GM12873 (cell line): ENCODE results near the gene ABI2.

Experiments used
- TF ChIP-seq, protein P1 (sequence below): IDR thresholded peaks from 2 replicates; pipeline ENCODE4 v1.5.1; 2012; ENCODE audit warnings: low read depth, mild to moderate bottlenecking, moderate library complexity, low read length, control low read depth; ENCODE audit not compliant: insufficient read depth; ENCODE audit errors: missing control alignments

ABI2 gene

DNA sequence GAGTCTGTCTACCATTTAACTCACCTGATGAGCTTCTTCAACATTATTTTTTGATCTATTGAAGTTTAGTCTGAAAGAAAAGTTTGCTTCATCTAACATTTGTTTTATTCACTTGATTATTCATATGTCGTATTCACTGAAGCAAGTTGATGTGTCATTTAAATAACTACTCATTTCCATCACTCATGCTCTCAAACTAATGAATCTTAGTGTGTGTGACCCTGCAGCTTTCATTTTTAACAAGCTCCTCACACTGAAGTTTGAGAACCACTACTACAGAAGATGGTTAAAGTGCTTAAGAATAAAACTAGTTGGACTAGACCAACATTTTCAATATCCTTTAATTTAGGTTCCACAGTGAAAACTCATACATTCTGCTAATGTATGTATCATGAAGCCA is 1.8 kb upstream of the ABI2 start:
- TF ChIP-seq, protein P1, sequence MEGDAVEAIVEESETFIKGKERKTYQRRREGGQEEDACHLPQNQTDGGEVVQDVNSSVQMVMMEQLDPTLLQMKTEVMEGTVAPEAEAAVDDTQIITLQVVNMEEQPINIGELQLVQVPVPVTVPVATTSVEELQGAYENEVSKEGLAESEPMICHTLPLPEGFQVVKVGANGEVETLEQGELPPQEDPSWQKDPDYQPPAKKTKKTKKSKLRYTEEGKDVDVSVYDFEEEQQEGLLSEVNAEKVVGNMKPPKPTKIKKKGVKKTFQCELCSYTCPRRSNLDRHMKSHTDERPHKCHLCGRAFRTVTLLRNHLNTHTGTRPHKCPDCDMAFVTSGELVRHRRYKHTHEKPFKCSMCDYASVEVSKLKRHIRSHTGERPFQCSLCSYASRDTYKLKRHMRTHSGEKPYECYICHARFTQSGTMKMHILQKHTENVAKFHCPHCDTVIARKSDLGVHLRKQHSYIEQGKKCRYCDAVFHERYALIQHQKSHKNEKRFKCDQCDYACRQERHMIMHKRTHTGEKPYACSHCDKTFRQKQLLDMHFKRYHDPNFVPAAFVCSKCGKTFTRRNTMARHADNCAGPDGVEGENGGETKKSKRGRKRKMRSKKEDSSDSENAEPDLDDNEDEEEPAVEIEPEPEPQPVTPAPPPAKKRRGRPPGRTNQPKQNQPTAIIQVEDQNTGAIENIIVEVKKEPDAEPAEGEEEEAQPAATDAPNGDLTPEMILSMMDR = no peak

DNA sequence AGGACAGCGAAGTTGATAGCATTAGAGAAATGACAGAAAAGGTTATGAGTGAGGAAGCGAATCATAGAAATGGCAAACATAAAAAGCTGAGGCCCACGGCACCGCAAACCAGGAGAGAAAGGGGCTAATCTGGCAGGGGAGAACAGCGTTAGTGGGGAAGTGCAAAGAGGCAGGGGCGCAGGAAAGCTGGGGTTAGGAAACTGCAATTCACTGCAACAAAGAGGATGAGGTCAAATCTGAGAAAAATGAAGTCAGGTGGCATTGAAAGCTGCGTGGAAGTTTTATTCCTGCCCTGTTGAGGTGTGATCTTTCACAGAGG is 653 bp upstream of the ABI2 start:
- TF ChIP-seq, protein P1 = no peak

DNA sequence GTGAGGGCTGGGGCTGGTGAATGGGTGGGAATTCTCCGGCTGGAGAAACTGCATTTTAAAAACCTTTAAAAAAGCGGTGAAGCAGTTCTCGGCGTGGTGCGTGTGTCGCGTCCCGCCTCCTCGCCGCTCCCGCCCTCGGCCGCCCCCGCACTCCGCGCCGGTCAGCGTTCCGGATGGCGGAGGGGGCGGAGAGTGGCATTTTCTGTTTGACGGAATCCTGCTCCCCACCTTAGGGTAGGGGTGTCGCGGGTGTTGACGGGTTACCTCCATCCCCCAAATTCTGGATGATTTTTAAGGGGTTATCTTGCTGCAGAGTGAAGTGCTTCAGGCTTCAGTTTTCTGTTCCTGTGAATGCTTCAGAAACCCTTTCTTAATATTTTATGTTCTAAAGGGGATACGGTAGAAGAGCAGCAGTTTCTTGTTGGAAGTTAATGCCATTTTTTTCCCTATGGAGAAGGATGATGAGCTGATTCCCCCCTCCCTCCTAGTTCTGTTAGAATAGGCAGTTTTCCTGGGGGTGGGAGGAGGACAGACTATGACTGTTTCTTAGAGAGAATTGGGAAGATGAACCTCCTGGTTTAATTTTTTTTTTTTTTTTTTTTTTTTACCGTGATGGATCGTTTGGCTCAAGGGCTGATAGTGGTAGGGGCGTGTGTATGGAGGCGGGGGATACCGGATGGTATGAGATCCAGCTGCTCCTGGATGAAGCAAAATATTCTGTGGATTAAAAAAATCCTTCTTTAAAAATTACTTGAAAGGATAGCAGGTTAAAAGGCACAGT is 756 bp downstream of the ABI2 start:
- TF ChIP-seq, protein P1 = no peak

DNA sequence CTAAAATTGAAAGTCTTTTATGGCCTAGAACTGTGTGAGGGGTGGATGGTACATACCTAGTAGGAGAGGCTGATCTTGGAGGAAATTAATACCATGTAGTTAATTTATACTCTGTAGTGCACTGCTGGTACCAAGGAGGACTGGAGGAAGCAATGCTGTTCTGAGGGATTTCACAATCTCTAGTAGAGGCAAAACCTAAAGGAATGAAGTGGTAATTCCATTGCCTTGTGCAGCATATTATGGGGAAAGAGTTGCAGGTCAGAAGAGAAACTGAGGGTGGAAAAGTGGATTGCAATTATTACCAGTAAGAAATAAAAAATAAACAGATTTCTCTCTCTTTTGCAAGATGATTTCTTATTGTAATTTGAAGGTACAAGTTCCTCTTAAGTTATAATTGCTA is 2.2 kb downstream of the ABI2 start:
- TF ChIP-seq, protein P1 = no peak

DNA sequence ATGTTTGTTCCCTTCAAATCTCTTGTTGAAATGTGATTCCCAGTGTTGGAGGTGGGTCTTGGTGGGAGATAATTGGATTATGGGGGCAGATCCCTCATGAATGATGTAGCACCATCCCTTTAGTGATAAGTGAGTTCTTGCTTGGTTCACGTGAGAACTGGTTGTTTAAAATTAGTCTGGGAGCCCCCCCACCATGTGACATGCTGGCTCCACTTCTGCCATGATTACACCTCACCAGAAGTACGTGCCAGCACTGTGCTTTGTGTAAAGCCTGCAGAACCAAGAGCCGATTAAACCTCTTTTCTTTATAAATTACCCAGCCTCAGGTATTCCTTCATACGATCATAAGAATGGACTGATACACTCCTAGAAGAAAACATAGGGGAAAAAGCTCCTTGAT is 10.1 kb downstream of the ABI2 start:
- TF ChIP-seq, protein P1 = no peak

DNA sequence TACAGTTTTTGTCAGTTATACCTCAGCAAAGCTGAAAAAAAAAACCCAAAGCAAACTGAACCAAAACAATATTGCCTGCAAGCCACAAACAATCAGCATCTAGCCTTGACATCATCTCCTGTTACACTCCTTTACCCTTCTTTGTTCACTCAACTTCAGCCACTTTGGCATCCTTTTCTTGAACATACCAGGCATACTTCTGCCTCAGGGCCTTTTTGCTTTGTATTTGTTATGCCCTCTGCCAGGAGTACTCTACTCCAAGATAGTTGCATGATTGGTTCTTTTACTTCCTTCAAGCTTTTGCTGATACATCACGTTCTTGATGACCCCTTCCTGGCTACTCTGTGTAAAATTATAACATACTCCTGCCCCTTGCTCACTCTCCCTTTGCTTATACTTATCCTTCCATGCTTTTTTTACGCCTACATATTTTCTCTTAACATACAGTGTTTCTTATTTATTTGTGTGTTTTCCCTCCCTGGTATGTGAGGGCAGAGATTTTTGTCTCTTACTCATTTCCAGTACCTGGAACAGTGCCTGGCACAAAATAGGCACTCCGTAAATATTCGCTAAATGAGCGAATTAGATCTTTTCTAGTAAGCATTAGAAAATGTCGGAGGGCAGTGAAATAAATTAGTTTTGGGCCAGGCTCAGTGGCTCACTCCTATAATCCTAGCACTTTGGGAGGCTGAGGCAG is 12.7 kb downstream of the ABI2 start:
- TF ChIP-seq, protein P1 = no peak

DNA sequence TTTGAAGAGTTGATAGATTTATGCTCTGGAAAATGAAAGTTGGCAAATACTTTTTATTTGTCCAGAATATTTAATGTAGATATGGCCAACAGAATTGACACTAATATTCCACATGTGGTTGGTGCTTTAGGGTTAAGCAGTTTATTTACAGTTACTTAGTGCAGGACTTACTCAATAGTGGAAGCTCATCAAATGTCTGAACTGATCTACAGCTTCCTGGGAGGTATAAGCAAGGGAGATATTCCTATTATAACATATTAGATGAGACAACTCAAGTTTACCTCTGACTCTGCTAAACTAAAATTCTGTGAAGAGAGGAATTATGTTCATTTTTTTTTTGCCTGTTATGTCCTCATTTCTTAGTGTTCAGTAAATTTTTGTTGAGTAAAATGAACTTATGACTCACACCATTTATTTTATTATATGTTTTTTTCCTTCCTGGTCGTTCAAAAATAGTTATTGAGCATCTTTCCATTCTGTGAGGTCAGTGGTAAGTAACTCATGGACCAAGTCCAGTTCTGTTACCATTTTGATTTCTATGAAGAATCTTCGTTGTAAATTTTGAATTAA is 13.6 kb downstream of the ABI2 start:
- TF ChIP-seq, protein P1 = no peak
